Measurements from ENCODE around the gene TGFBR3.

The TGFBR3 gene

DNA sequence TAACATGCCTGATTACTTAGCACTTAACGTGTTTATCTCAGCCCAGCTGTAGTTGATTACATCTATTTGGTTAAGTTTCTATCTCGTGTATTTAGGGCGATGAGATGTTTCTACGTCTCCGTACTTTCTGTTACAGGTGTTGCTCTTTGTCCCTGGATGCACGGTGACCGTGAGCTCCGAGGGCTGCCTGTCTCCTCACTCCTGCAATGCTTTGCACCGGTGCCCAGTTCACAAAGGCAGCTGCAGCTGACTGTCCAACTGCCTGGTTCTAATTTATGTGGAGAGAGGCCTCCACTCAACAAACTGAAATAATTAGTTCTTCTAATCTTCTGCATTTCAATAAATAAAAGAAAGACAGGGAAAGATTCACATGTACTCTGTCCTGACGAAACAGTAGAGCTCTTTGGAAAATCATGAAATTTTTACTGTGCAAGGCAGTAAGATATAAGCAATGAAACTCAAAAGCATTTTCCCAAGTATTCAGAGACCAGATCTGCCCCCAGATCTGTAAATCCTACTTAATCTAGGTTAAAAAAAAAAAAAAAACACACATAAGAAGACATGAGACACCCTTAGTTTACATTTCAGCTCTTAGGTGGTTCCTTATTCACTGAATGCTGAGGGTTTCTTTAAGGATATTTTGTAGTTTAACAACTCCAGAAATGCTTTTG is 108.2 kb downstream of the TGFBR3 start:
- DNase-seq (ENCODE audit: low read depth), result no peak

DNA sequence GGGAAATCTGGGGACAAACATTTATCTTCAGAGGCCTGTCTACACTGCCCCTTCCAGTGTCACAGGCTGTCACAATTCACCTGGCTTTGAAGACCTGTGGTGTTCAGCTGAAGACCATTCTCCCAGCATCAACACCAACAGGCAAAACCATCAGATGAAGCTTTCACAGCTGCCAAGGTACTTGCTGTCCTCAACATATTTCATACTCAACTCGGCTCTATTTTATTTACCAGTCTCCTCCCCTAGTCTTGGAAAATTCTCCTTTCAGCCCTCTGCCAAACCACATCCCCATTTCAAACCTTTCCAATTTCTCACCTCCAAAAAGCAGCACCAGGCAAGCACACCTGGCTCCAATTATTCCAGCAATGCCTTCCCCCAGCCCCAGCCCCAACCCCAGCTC is 108.8 kb downstream of the TGFBR3 start:
- no peak for DNase-seq (ENCODE audit: low read depth)

GRCh38 chr1:91776068-91776794 is 109.7 kb downstream of the TGFBR3 start:
- no peak for DNase-seq (ENCODE audit: low read depth)

DNA sequence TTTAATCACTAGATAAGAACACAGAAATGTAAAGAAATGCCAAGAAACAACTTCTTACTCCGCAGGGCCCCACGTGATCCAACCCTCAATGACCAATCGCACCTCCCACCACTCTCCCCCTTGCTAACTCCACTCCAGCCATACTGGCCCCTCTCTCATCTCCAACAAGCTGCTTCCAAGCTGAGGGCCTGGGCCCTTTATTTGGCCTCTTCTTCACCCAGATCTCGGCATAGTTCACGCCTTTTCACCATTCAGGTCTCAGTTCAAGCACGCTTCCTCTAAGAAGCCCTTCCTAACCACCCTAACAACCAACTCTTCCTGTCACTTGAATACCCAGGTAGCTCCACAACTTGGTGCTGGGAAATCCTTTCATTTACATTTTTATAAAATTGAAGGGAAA is 110.7 kb downstream of the TGFBR3 start:
- no peak for DNase-seq (ENCODE audit: low read depth)

- DNase-seq (ENCODE audit: low read depth), result no peak
These were observed 111.3 kb downstream of the TGFBR3 start for GRCh38 chr1:91774520-91775203.

- DNase-seq (ENCODE audit: low read depth), result no peak
These were observed 114.2 kb downstream of the TGFBR3 start for GRCh38 chr1:91771717-91772116.

DNA sequence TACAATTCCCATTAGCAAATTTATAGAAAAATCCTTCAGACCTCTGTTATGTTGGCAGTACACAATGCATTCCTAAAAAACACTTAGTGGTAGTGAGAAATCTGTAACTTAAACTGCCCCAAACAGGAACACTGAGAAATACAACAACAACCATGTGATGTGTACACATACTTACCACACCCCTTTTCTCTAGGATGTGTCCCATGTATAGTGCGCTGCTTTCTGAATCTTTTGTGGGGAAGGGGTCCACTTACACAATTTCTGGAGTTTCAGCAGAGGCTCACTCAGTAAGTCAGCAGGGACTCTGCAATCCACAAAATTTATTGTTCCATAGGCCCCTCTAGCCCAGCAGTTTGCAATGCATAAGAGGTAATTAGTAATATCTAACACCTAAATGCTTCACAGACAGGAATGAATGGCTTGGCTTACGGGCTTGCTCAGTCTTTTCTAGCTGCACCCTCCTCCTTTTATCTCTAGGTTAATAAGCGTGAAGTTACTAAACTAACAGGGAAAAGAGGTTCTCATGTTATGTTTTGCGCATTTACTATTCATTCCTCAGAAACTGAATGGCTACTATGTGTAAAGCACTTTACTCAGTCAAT is 115.2 kb downstream of the TGFBR3 start:
- DNase-seq (ENCODE audit: low read depth), result no peak

- no peak for DNase-seq (ENCODE audit: low read depth)
These were observed 116.2 kb downstream of the TGFBR3 start for GRCh38 chr1:91769742-91770141.

DNA sequence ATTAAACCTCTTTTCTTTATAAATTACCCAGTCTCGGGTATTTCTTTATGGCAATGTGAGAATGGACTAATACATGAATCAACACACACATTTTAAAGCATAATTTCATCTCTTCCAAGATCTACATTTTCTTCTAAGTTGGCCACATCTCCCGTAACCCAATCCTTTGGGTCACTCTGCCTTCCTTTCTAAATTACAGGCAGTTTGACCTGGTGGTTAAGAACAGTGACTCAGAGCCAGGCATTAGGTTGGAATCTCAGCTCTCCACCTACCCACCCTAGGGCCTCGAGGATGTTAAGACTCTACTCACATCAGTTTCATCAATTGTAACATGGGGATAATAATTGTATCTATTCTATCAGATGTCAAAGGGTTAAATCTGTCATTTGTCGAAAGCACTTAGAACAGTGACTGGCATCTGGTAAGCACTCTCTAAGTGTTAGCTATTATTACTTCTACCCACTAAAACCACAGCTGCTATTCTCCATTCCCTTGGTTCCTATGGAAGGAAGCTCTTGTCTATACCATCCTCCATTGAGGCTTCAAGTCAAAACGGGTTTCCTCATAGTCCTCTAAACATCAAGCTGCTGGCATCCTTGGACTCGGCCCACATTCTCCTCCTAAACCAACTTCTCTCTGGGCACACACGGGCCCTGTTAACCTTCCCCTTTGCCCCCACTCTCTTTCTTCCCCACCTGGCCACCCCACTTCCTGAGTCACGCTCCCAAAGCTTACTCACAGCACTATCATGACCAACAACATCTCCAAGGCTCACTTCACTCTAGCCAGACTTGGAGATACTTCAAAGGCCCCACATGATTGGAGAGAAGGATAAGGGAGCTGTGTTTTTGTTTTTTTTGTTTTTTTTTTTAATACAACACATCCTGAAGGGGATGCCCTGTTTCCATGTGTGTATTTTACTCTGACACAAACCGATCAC is 116.9 kb downstream of the TGFBR3 start:
- no peak for DNase-seq (ENCODE audit: low read depth)

- DNase-seq (ENCODE audit: low read depth), result no peak
These were observed 117.8 kb downstream of the TGFBR3 start for GRCh38 chr1:91768120-91768519.

DNA sequence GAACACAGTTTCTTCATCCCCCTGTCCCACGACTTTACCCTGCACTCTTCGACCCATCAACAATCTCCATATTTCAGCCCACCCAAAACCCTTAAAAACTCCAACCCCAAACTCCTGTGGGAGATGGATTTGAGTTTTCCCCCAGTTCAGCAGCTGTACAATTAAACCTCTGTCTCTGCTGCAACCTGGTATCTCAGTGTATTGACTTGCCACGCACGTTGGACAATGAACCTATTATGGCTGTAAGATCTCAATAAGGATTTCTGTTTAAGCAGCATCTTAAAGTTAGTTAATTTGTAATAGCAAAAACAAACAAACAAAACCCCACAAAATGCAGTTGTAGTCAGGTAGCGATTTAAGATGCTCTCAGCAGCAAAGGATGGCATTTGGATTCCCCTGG is 119.1 kb downstream of the TGFBR3 start:
- DNase-seq (ENCODE audit: low read depth), result no peak

DNA sequence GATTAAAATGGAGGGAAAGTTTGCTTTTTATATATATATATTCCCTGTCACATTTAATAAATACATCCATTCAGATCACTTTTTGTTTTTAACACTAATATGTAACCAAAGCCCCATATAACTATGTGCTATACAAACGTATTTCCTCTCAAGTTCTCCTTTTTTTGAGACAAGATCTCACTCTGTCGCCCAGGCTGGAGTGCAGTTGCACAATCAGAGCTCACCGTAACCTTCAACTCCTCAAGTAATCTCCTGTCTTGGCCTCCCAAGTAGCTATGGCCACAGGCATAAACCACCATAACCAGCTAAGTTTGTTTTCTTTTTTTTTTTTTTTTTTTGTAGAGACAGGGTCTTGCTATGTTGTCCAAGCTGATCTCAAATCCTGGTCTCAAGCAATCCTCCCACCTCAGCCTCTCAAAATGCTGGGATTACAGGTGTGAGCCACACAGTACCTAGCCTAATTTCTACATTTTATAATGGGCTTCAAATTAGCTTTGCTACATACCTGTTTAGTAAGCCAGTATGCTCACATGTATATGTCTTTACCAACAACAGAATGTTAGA is 120.0 kb downstream of the TGFBR3 start:
- no peak for DNase-seq (ENCODE audit: low read depth)

- no peak for DNase-seq (ENCODE audit: low read depth)
These were observed 120.7 kb downstream of the TGFBR3 start for GRCh38 chr1:91765293-91765692.

- DNase-seq (ENCODE audit: low read depth), result no peak
These were observed 121.4 kb downstream of the TGFBR3 start for GRCh38 chr1:91764471-91765115.

- no peak for DNase-seq (ENCODE audit: low read depth)
These were observed 122.7 kb downstream of the TGFBR3 start for GRCh38 chr1:91763252-91763651.

- no peak for DNase-seq (ENCODE audit: low read depth)
These were observed 124.6 kb downstream of the TGFBR3 start for GRCh38 chr1:91761295-91761721.

DNA sequence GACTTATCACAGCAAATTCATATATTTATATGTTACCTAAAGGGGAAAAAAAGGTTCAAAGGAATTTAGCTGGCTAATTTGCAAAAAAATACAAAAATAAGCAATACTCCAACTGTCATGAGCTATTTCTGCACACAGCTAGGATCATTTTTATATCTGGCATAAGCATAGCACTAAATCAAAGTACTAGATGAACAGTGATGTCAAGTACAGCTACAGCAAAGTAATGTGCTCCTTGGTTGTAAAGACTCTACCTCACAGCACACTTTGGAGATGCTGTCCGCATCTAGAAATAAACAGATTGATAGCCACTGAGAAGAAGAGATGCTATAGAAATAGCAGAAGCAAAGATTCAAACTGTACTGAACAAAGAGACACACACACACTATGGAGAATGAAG is 125.4 kb downstream of the TGFBR3 start:
- no peak for DNase-seq (ENCODE audit: low read depth)

DNA sequence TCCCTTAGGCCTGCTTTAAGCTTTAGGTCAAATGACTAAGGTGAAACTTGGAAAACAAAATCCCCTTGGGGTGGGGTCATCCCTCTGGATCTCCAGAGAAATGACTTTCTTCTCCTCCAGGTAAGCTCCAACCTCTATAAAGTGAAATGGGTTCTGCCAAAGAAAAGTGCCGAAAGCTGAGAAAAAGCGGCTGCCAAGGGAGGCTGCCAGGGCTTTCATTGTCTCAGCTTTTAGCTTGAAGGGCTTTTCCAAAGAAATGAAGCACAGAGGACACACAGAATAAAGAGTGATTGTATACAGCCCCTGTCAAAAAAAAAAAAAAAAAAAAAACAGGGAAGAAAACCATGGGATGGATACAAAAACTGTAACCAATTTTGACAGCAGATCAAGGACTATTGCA is 126.9 kb downstream of the TGFBR3 start:
- DNase-seq (ENCODE audit: low read depth), result no peak

DNA sequence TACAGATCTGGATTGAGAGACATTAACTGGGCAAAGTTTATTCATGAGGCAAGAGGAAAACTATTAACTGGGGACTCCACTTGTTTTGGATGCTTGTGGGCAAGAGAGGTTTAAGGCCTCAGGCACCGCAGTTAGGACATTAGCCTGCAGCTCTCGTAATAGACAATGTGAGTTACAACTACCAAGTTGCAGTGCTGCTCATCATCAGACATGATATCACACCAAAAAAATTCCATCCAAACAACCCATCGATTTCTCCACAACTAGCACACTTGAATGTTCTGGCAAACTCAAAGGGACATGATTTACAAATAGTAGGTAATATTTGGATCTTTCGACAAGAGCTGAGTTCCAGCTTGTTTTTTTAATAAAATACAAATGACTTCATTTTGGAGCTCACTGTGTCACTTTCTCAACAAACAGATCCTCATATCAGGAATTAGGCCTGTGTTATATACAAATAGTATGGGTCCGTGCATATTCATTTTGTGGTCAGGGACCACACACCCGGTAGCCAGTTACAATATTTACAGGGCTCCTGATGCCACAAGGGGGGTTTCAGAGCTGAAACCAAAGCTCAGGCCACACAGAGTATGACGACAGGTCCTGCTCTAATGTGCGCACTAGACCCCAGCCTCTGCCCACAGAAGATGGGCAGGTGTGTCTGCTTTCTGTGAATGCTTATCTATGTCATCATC is 128.0 kb downstream of the TGFBR3 start:
- DNase-seq (ENCODE audit: low read depth), result no peak

- DNase-seq (ENCODE audit: low read depth), result no peak
These were observed 130.2 kb downstream of the TGFBR3 start for GRCh38 chr1:91755702-91756287.
